Progenitor cell of endocrine pancreas (in vitro differentiated cells): ENCODE measurements around the gene SEC31A. TPM values are rescaled to one million over a fixed set of nuclear protein-coding genes. Genes with fewer than 3 reads are reported as not detected.
"Not testable (repeated sequence)": the region's sequence is repeated elsewhere in the genome, so short reads cannot be mapped to it uniquely, and the experiment has no call there.

Source experiments
- DNase-seq: peaks from one replicate; pipeline ENCODE4 v3.0.0; 2021; ENCODE audit warnings: low spot score; ENCODE audit not compliant: unreplicated experiment
- H3K27ac Mint-ChIP-seq: 2 replicates; pipeline ENCODE4 v1.8.0; 2021; ENCODE audit warnings: mild to moderate bottlenecking, moderate library complexity, mixed read lengths
- H3K27me3 Mint-ChIP-seq: 2 replicates; pipeline ENCODE4 v1.8.0; 2021; ENCODE audit warnings: mixed read lengths
- H3K36me3 Mint-ChIP-seq: 2 replicates; pipeline ENCODE4 v1.8.0; 2022; ENCODE audit warnings: mixed read lengths; ENCODE audit not compliant: insufficient read depth
- H3K4me1 Mint-ChIP-seq: 2 replicates; pipeline ENCODE4 v1.8.0; 2021; ENCODE audit warnings: low read depth, mixed read lengths
- H3K4me3 Mint-ChIP-seq: 2 replicates; pipeline ENCODE4 v1.8.0; 2021; ENCODE audit warnings: low read depth, mild to moderate bottlenecking, moderate library complexity, mixed read lengths
- H3K9me3 Mint-ChIP-seq: 2 replicates; pipeline ENCODE4 v1.8.0; 2021; ENCODE audit warnings: low read depth, mixed read lengths
- CTCF ChIP-seq: fragments of 200-600 bp; sonication (generic); IDR thresholded peaks from one replicate; pipeline ENCODE4 v1.5.0; 2021; ENCODE audit warnings: antibody characterized with exemption, mild to moderate bottlenecking; ENCODE audit not compliant: unreplicated experiment
- total RNA-seq: library from RNA; stranded (reverse); gene quantifications from 2 replicates; pipeline ENCODE4 v1.2.1, GENCODE V29; 2021

Gene SEC31A
- total RNA-seq, 1 donor from 2014 or later: 250 TPM

- H3K27ac Mint-ChIP-seq: no peak overlapping the region
- no peaks in the 10 kb centered on the region for H3K27me3 Mint-ChIP-seq
- no peak for TF ChIP-seq CTCF
- peaks cover 6% of the 10 kb centered on the region for H3K36me3 Mint-ChIP-seq
- H3K9me3 Mint-ChIP-seq: no peaks in the 10 kb centered on the region
- no peak for DNase-seq
- no peaks in the 10 kb centered on the region for H3K4me1 Mint-ChIP-seq
- H3K4me3 Mint-ChIP-seq: no peak overlapping the region
Observed at GRCh38 chr4:82919386-82919785, 28.4 kb upstream of the SEC31A start.

GRCh38 chr4:82918091-82918490, 27.1 kb upstream of the SEC31A start:
- H3K27ac Mint-ChIP-seq: no peak overlapping the region
- no peak for DNase-seq
- no peaks in the 10 kb centered on the region for H3K27me3 Mint-ChIP-seq
- no peak for TF ChIP-seq CTCF
- H3K4me3 Mint-ChIP-seq: no peak overlapping the region
- H3K9me3 Mint-ChIP-seq: no peaks in the 10 kb centered on the region
- H3K36me3 Mint-ChIP-seq: peaks cover 8% of the 10 kb centered on the region
- H3K4me1 Mint-ChIP-seq: no peaks in the 10 kb centered on the region

- not testable (repeated sequence) for DNase-seq, H3K4me1 Mint-ChIP-seq, H3K4me3 Mint-ChIP-seq, H3K9me3 Mint-ChIP-seq, H3K27ac Mint-ChIP-seq, H3K27me3 Mint-ChIP-seq
- H3K36me3 Mint-ChIP-seq: peaks cover 14% of the 10 kb centered on the region
Observed at GRCh38 chr4:82913968-82914367, 23.0 kb upstream of the SEC31A start.

GRCh38 chr4:82913305-82913704, 22.4 kb upstream of the SEC31A start:
- Mint-ChIP-seq H3K27ac (no peak overlapping the region), H3K9me3 (no peaks in the 10 kb centered on the region), H3K36me3 (peaks cover 14% of the 10 kb centered on the region), H3K4me3 (no peak overlapping the region), H3K27me3 (no peaks in the 10 kb centered on the region), H3K4me1 (no peaks in the 10 kb centered on the region)
- no peak for DNase-seq
- no peak for TF ChIP-seq CTCF

- Mint-ChIP-seq H3K4me3 (no peak overlapping the region), H3K4me1 (no peaks in the 10 kb centered on the region), H3K27me3 (no peaks in the 10 kb centered on the region), H3K9me3 (no peaks in the 10 kb centered on the region), H3K36me3 (peaks cover 18% of the 10 kb centered on the region), H3K27ac (no peak overlapping the region)
- no peak for TF ChIP-seq CTCF
- no peak for DNase-seq
Observed at GRCh38 chr4:82909326-82909725, 18.4 kb upstream of the SEC31A start.

GRCh38 chr4:82906469-82906868, 15.5 kb upstream of the SEC31A start:
- H3K4me1 Mint-ChIP-seq: peaks cover 2% of the 10 kb centered on the region
- no peak overlapping the region for H3K27ac Mint-ChIP-seq
- H3K27me3 Mint-ChIP-seq: no peaks in the 10 kb centered on the region
- no peak overlapping the region for H3K4me3 Mint-ChIP-seq
- no peak for TF ChIP-seq CTCF
- H3K9me3 Mint-ChIP-seq: no peaks in the 10 kb centered on the region
- no peak for DNase-seq
- peaks cover 13% of the 10 kb centered on the region for H3K36me3 Mint-ChIP-seq
